RWPE2 (cell line): ENCODE measurements around the gene NEFH.
A peak's percentile ranks its signal among the peaks of the same experiment; 100 is the strongest.

ENCODE experiments used
- ATAC-seq: fragments of 200-7000 bp; cut with Tn5 transposase; 3 replicates; pipeline ENCODE4 v1.9.1; 2021; ENCODE audit warnings: low read depth
- DNase-seq: peaks from one replicate; pipeline ENCODE4 v3.0.0-alpha.2; 2020; ENCODE audit warnings: low spot score
- H3K27ac ChIP-seq: fragments of 450-650 bp; 2 replicates; pipeline ENCODE4 v1.5.1; 2017; ENCODE audit warnings: mild to moderate bottlenecking; ENCODE audit not compliant: poor library complexity, severe bottlenecking
- H3K27me3 ChIP-seq: fragments of 250-450 bp; sonication (Bioruptor Pico); 2 replicates; pipeline ENCODE4 v1.5.1; 2021; ENCODE audit warnings: mild to moderate bottlenecking, moderate library complexity; ENCODE audit not compliant: insufficient read depth, poor library complexity, severe bottlenecking
- H3K36me3 ChIP-seq: fragments of 250-450 bp; sonication (Bioruptor Pico); 2 replicates; pipeline ENCODE4 v1.5.1; 2020; ENCODE audit warnings: low read depth, mild to moderate bottlenecking, moderate library complexity
- H3K4me1 ChIP-seq: fragments of 250-450 bp; sonication (Bioruptor Pico); 2 replicates; pipeline ENCODE4 v1.5.1; 2021; ENCODE audit warnings: mild to moderate bottlenecking, moderate library complexity; ENCODE audit not compliant: insufficient read depth, poor library complexity, severe bottlenecking
- H3K4me3 ChIP-seq: fragments of 250-450 bp; sonication (Bioruptor Pico); 2 replicates; pipeline ENCODE4 v1.5.1; 2021; ENCODE audit warnings: mild to moderate bottlenecking, moderate library complexity; ENCODE audit not compliant: severe bottlenecking
- H3K9me3 ChIP-seq: fragments of 250-450 bp; sonication (Bioruptor Pico); 2 replicates; pipeline ENCODE4 v1.5.1; 2021; ENCODE audit warnings: mild to moderate bottlenecking, moderate library complexity; ENCODE audit not compliant: severe bottlenecking
- CTCF ChIP-seq: fragments of 450-650 bp; IDR thresholded peaks from one replicate; pipeline ENCODE4 v1.5.1; 2017; ENCODE audit warnings: mild to moderate bottlenecking, moderate library complexity; ENCODE audit not compliant: poor library complexity, severe bottlenecking

Gene NEFH

GRCh38 chr22:29523761-29524160, 43.7 kb downstream of the NEFH start:
- Histone ChIP-seq H3K9me3 (no peaks in the 10 kb centered on the region), H3K27ac (no peak overlapping the region), H3K4me3 (no peak overlapping the region), H3K36me3 (peaks cover 94% of the 10 kb centered on the region), H3K27me3 (no peaks in the 10 kb centered on the region), H3K4me1 (no peaks in the 10 kb centered on the region)
- DNase-seq = no peak
- TF ChIP-seq CTCF = no peak
- no peak for ATAC-seq

- H3K9me3 ChIP-seq = no peaks in the 10 kb centered on the region
- H3K36me3 ChIP-seq = peaks cover 93% of the 10 kb centered on the region
- ATAC-seq (peak; percentile 70), DNase-seq (no peak)
- peak; percentile 40 for TF ChIP-seq CTCF
- no peaks in the 10 kb centered on the region for H3K27me3 ChIP-seq
- no peaks in the 10 kb centered on the region for H3K4me1 ChIP-seq
- no peak overlapping the region for H3K4me3 ChIP-seq
- no peak overlapping the region for H3K27ac ChIP-seq
These were observed 44.6 kb downstream of the NEFH start for GRCh38 chr22:29524442-29525191.

GRCh38 chr22:29528144-29528543, 48.1 kb downstream of the NEFH start:
- Histone ChIP-seq H3K4me3 (no peak overlapping the region), H3K27me3 (no peaks in the 10 kb centered on the region), H3K27ac (no peak overlapping the region), H3K36me3 (peaks cover 85% of the 10 kb centered on the region), H3K9me3 (no peaks in the 10 kb centered on the region), H3K4me1 (no peaks in the 10 kb centered on the region)
- DNase-seq (no peak), ATAC-seq (no peak)
- no peak for TF ChIP-seq CTCF

- no peak overlapping the region for H3K4me3 ChIP-seq
- DNase-seq (no peak), ATAC-seq (no peak)
- no peak overlapping the region for H3K27ac ChIP-seq
- no peaks in the 10 kb centered on the region for H3K27me3 ChIP-seq
- TF ChIP-seq CTCF = no peak
- H3K4me1 ChIP-seq = no peaks in the 10 kb centered on the region
- H3K36me3 ChIP-seq = peaks cover 81% of the 10 kb centered on the region
- H3K9me3 ChIP-seq = no peaks in the 10 kb centered on the region
These were observed 50.7 kb downstream of the NEFH start for GRCh38 chr22:29530716-29531115.

- Histone ChIP-seq H3K36me3 (peaks cover 80% of the 10 kb centered on the region), H3K4me3 (no peak overlapping the region)
These were observed 51.4 kb downstream of the NEFH start for GRCh38 chr22:29531419-29531818.

More at GRCh38 chr22:29531419-29531818, 51.4 kb downstream of the NEFH start:
- H3K9me3 ChIP-seq = no peaks in the 10 kb centered on the region
- ATAC-seq = peak; percentile 51; the same call in 1 of the 3 replicates
- H3K4me1 ChIP-seq = no peaks in the 10 kb centered on the region
- no peak overlapping the region for H3K27ac ChIP-seq
- DNase-seq = no peak
- TF ChIP-seq CTCF = no peak
- H3K27me3 ChIP-seq = no peaks in the 10 kb centered on the region
